Endothelial cell (in vitro differentiated cells): ENCODE measurements around the gene DNER. TPM values are rescaled to one million over a fixed set of nuclear protein-coding genes. Genes with fewer than 3 reads are reported as not detected.

Source experiments
- DNase-seq: peaks from one replicate; pipeline ENCODE4 v3.0.0; 2021; ENCODE audit warnings: low spot score
- H3K27ac Mint-ChIP-seq: one replicate; pipeline ENCODE4 v1.8.0; 2021; ENCODE audit warnings: mixed read lengths, inconsistent platforms; ENCODE audit not compliant: unreplicated experiment
- H3K27me3 Mint-ChIP-seq: one replicate; pipeline ENCODE4 v1.8.0; 2021; ENCODE audit warnings: mild to moderate bottlenecking, moderate library complexity, mixed read lengths, inconsistent platforms; ENCODE audit not compliant: unreplicated experiment
- H3K36me3 Mint-ChIP-seq: one replicate; pipeline ENCODE4 v1.8.0; 2021; ENCODE audit warnings: mild to moderate bottlenecking, low read depth, mixed read lengths, inconsistent platforms; ENCODE audit not compliant: unreplicated experiment
- H3K4me1 Mint-ChIP-seq: one replicate; pipeline ENCODE4 v1.8.0; 2021; ENCODE audit warnings: mild to moderate bottlenecking, mixed read lengths, inconsistent platforms; ENCODE audit not compliant: unreplicated experiment
- H3K4me3 Mint-ChIP-seq: one replicate; pipeline ENCODE4 v1.8.0; 2021; ENCODE audit warnings: mild to moderate bottlenecking, mixed read lengths, inconsistent platforms; ENCODE audit not compliant: unreplicated experiment
- H3K9me3 Mint-ChIP-seq: one replicate; pipeline ENCODE4 v1.8.0; 2021; ENCODE audit warnings: mixed read lengths, inconsistent platforms; ENCODE audit not compliant: unreplicated experiment
- CTCF ChIP-seq: fragments of 200-600 bp; sonication (generic); IDR thresholded peaks from one replicate; pipeline ENCODE4 v1.5.0; 2021; ENCODE audit warnings: antibody characterized with exemption; ENCODE audit not compliant: unreplicated experiment
- total RNA-seq: library from RNA; stranded (reverse); fragmentation: NEBNext Ultra II Directional; extraction: Animal tissue kit (Norgen Biotek cat#: 25700); gene quantifications from one replicate; pipeline ENCODE4 v1.2.1, GENCODE V29; 2021; ENCODE audit not compliant: unreplicated experiment

Gene DNER
- total RNA-seq, 1 donor from 2014 or later: 0.15 TPM

GRCh38 chr2:229344955-229345354 lies 369.4 kb downstream of the DNER start:
- no peaks in the 10 kb centered on the region for H3K27me3 Mint-ChIP-seq

GRCh38 chr2:229344151-229344551 lies 370.2 kb downstream of the DNER start:
- H3K27me3 Mint-ChIP-seq: no peaks in the 10 kb centered on the region
- H3K9me3 Mint-ChIP-seq: no peaks in the 10 kb centered on the region
- H3K27ac Mint-ChIP-seq: no peak overlapping the region
- no peaks in the 10 kb centered on the region for H3K4me1 Mint-ChIP-seq
- TF ChIP-seq CTCF: no peak
- no peaks in the 10 kb centered on the region for H3K36me3 Mint-ChIP-seq
- no peak for DNase-seq
- H3K4me3 Mint-ChIP-seq: no peak overlapping the region

More at GRCh38 chr2:229344955-229345354, 369.4 kb downstream of the DNER start:
- Mint-ChIP-seq H3K36me3 (no peaks in the 10 kb centered on the region), H3K27ac (no peak overlapping the region), H3K9me3 (no peaks in the 10 kb centered on the region), H3K4me3 (no peak overlapping the region), H3K4me1 (no peaks in the 10 kb centered on the region)
- no peak for TF ChIP-seq CTCF
- DNase-seq: no peak

GRCh38 chr2:229343661-229344060 lies 370.7 kb downstream of the DNER start:
- no peak overlapping the region for H3K4me3 Mint-ChIP-seq
- no peaks in the 10 kb centered on the region for H3K4me1 Mint-ChIP-seq
- no peak for TF ChIP-seq CTCF

GRCh38 chr2:229342376-229342775 lies 372.0 kb downstream of the DNER start:
- peak; percentile 41 for TF ChIP-seq CTCF
- no peak overlapping the region for H3K4me3 Mint-ChIP-seq
- no peaks in the 10 kb centered on the region for H3K4me1 Mint-ChIP-seq
- H3K27ac Mint-ChIP-seq: no peak overlapping the region
- peak; percentile 70 for DNase-seq
- H3K27me3 Mint-ChIP-seq: no peaks in the 10 kb centered on the region
- no peaks in the 10 kb centered on the region for H3K36me3 Mint-ChIP-seq
- H3K9me3 Mint-ChIP-seq: no peaks in the 10 kb centered on the region

More at GRCh38 chr2:229343661-229344060, 370.7 kb downstream of the DNER start:
- no peak overlapping the region for H3K27ac Mint-ChIP-seq
- H3K9me3 Mint-ChIP-seq: no peaks in the 10 kb centered on the region
- no peaks in the 10 kb centered on the region for H3K27me3 Mint-ChIP-seq
- no peak for DNase-seq
- no peaks in the 10 kb centered on the region for H3K36me3 Mint-ChIP-seq

GRCh38 chr2:229340086-229340760 lies 374.1 kb downstream of the DNER start:
- Mint-ChIP-seq H3K27ac (no peak overlapping the region), H3K27me3 (no peaks in the 10 kb centered on the region), H3K9me3 (no peaks in the 10 kb centered on the region), H3K4me1 (no peaks in the 10 kb centered on the region), H3K36me3 (no peaks in the 10 kb centered on the region), H3K4me3 (no peak overlapping the region)
- DNase-seq: no peak
- no peak for TF ChIP-seq CTCF
